HEK293 (cell line): ENCODE data around the gene FBXL4.

Experiments used
- CTCF ChIA-PET: fragments of 350-600 bp; formaldehyde crosslinking; extraction: SDS; loops from one replicate; lab custom pipeline; 2021; ENCODE audit warnings: antibody characterized with exemption; lab: Yijun Ruan, JAX
- POLR2A ChIA-PET: fragments of 300-600 bp; formaldehyde crosslinking; extraction: SDS; loops from one replicate; lab custom pipeline; 2020; ENCODE audit warnings: antibody characterized with exemption, inconsistent platforms; lab: Yijun Ruan, JAX
- H3K27ac ChIP-seq: fragments of 200-500 bp; sonication (Bioruptor generic); 2 replicates; pipeline ENCODE4 v1.5.1; 2014; ENCODE audit warnings: low read depth, low read length, control low read depth, inconsistent platforms; ENCODE audit errors: extremely low read depth
- H3K36me3 ChIP-seq, 2 experiments: fragments of 200-500 bp in 1 of 2; sonication (Bioruptor generic) in 1 of 2; 1 replicate in 1 of 2; 2 replicates in 1 of 2; pipeline ENCODE4 v1.5.1; 2014 to 2017; ENCODE audit warnings: inconsistent platforms in 2 of 2, low read length in 2 of 2; ENCODE audit not compliant: control insufficient read depth in 2 of 2, insufficient read depth in 1 of 2
- H3K4me1 ChIP-seq: fragments of 200-500 bp; sonication (Bioruptor generic); 2 replicates; pipeline ENCODE4 v1.5.1; 2014; ENCODE audit warnings: mild to moderate bottlenecking, low read length, inconsistent platforms; ENCODE audit not compliant: control insufficient read depth, insufficient read depth
- H3K4me3 ChIP-seq: 2 replicates; pipeline ENCODE4 v1.5.1; 2011; ENCODE audit warnings: low read depth, mild to moderate bottlenecking, control low read depth, low read length, moderate library complexity
- H3K9me3 ChIP-seq: fragments of 200-500 bp; sonication (Bioruptor generic); 2 replicates; pipeline ENCODE4 v1.5.1; 2014; ENCODE audit warnings: low read depth, low read length, inconsistent platforms; ENCODE audit not compliant: control insufficient read depth, insufficient read depth
- HOXD13 ChIP-seq: sonication (generic); formaldehyde crosslinking; IDR thresholded peaks from 2 replicates; pipeline ENCODE4 v1.8.0; 2022; ENCODE audit warnings: missing genetic modification reagents, borderline replicate concordance
- KLF9 ChIP-seq: fragments of 450-650 bp; formaldehyde crosslinking; IDR thresholded peaks from 2 replicates; pipeline ENCODE4 v1.5.1; 2016; ENCODE audit warnings: missing biosample characterization, missing genetic modification characterization, low read depth
- MYNN ChIP-seq: fragments of 450-650 bp; formaldehyde crosslinking; IDR thresholded peaks from 2 replicates; pipeline ENCODE4 v1.5.1; 2016; ENCODE audit warnings: missing biosample characterization, missing genetic modification characterization, borderline replicate concordance
- PRDM2 ChIP-seq: fragments of 450-650 bp; formaldehyde crosslinking; IDR thresholded peaks from 2 replicates; pipeline ENCODE4 v1.5.1; 2016; ENCODE audit warnings: missing biosample characterization, missing genetic modification characterization, borderline replicate concordance
- PRDM4 ChIP-seq: fragments of 450-650 bp; formaldehyde crosslinking; IDR thresholded peaks from 2 replicates; pipeline ENCODE4 v1.5.1; 2017; ENCODE audit warnings: missing biosample characterization, missing genetic modification characterization
- WT1 ChIP-seq: fragments of 450-650 bp; formaldehyde crosslinking; IDR thresholded peaks from 2 replicates; pipeline ENCODE4 v1.5.1; 2016; ENCODE audit warnings: missing biosample characterization, missing genetic modification characterization
- ZNF202 ChIP-seq: fragments of 450-650 bp; formaldehyde crosslinking; IDR thresholded peaks from 2 replicates; pipeline ENCODE4 v1.5.1; 2016; ENCODE audit warnings: missing biosample characterization, missing genetic modification characterization, borderline replicate concordance
- ZNF211 ChIP-seq: fragments of 450-650 bp; formaldehyde crosslinking; IDR thresholded peaks from 2 replicates; pipeline ENCODE4 v1.5.1; 2016; ENCODE audit warnings: low read depth, missing biosample characterization, missing genetic modification characterization
- ZNF214 ChIP-seq: fragments of 450-650 bp; formaldehyde crosslinking; IDR thresholded peaks from 2 replicates; pipeline ENCODE4 v1.5.1; 2017; ENCODE audit warnings: missing biosample characterization, mild to moderate bottlenecking, missing genetic modification characterization, borderline replicate concordance
- ZNF48 ChIP-seq: fragments of 450-650 bp; formaldehyde crosslinking; IDR thresholded peaks from 2 replicates; pipeline ENCODE4 v1.5.1; 2016; ENCODE audit warnings: missing biosample characterization, missing genetic modification characterization
- ZNF501 ChIP-seq: fragments of 450-650 bp; formaldehyde crosslinking; IDR thresholded peaks from 2 replicates; pipeline ENCODE4 v1.5.1; 2016; ENCODE audit warnings: missing biosample characterization, missing genetic modification characterization
- ZNF561 ChIP-seq: fragments of 450-650 bp; IDR thresholded peaks from 2 replicates; pipeline ENCODE4 v1.5.1; 2018; ENCODE audit warnings: missing biosample characterization, missing genetic modification characterization, borderline replicate concordance
- ZNF580 ChIP-seq: fragments of 450-650 bp; formaldehyde crosslinking; IDR thresholded peaks from 2 replicates; pipeline ENCODE4 v1.5.1; 2016; ENCODE audit warnings: missing biosample characterization, missing genetic modification characterization
- ZNF707 ChIP-seq: fragments of 450-650 bp; formaldehyde crosslinking; IDR thresholded peaks from 2 replicates; pipeline ENCODE4 v1.5.1; 2016; ENCODE audit warnings: missing biosample characterization, missing genetic modification characterization
- ZNF777 ChIP-seq: fragments of 450-650 bp; formaldehyde crosslinking; IDR thresholded peaks from 2 replicates; pipeline ENCODE4 v1.5.1; 2017; ENCODE audit warnings: missing biosample characterization, missing genetic modification characterization, borderline replicate concordance
- TF ChIP-seq, protein P1 (sequence below): fragments of 450-650 bp; formaldehyde crosslinking; IDR thresholded peaks from 2 replicates; pipeline ENCODE4 v1.5.1; 2016; ENCODE audit warnings: missing biosample characterization, missing genetic modification characterization

The FBXL4 gene

GRCh38 chr6:98847779-98848538 lies 99.8 kb downstream of the FBXL4 start (continued):
- no peak for TF ChIP-seq ZNF580
- no peak for TF ChIP-seq ZNF48 (tag by site-specific recombination)
- TF ChIP-seq ZNF202: no peak
- no peak for TF ChIP-seq ZNF777
- TF ChIP-seq, all 188 proteins: peak for 0

DNA sequence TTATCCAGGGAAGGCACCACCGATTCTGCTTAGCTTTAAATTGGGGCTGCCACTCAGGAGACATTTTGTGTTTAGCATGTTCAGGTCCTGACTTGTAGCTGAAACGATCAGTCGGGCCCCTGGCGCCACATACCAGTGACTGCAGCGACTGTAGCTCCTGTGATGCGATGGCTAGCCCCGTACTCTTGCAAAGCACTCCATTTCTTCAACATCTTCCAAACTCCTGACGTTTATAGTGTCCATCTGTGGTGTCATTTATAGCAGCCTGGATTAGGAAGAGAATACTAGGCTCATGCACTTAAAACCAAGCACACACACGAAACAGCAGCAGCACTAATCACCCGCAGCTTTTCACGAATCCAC lies 100.3 kb downstream of the FBXL4 start:
- Histone ChIP-seq H3K27ac (no peak overlapping the region), H3K4me3 (no peak overlapping the region), H3K4me1 (peaks cover 3% of the 10 kb centered on the region), H3K36me3 (peaks cover 0 to 10% of the 10 kb centered on the region in 2 experiments; a peak in 1 of 3 replicates), H3K9me3 (no peaks in the 10 kb centered on the region)
- ChIA-PET POLR2A (no interaction called here), CTCF (interaction anchor here (0.5 to 0.8 kb wide), 2 partner anchors 269 to 517 kb away, joined by 3 read pairs; no protein-coding TSS in a partner anchor)
- no peak for TF ChIP-seq PRDM4 (tag by site-specific recombination)
- TF ChIP-seq, protein P1, sequence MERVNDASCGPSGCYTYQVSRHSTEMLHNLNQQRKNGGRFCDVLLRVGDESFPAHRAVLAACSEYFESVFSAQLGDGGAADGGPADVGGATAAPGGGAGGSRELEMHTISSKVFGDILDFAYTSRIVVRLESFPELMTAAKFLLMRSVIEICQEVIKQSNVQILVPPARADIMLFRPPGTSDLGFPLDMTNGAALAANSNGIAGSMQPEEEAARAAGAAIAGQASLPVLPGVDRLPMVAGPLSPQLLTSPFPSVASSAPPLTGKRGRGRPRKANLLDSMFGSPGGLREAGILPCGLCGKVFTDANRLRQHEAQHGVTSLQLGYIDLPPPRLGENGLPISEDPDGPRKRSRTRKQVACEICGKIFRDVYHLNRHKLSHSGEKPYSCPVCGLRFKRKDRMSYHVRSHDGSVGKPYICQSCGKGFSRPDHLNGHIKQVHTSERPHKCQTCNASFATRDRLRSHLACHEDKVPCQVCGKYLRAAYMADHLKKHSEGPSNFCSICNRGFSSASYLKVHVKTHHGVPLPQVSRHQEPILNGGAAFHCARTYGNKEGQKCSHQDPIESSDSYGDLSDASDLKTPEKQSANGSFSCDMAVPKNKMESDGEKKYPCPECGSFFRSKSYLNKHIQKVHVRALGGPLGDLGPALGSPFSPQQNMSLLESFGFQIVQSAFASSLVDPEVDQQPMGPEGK: no peak
- TF ChIP-seq ZNF211 (tag by site-specific recombination): no peak

GRCh38 chr6:98846021-98846380 lies 101.7 kb downstream of the FBXL4 start:
- H3K9me3 ChIP-seq: no peaks in the 10 kb centered on the region
- peaks cover 3% of the 10 kb centered on the region for H3K4me1 ChIP-seq
- POLR2A ChIA-PET: interaction anchor here (0.6 to 0.7 kb wide), 2 partner anchors 12 to 46 kb away, joined by 3 to 4 read pairs; partner anchors contain the start of gene POU3F2
- CTCF ChIA-PET: interaction anchor here (0.7 to 1.9 kb wide), 7 partner anchors 8 to 449 kb away, joined by 3 to 12 read pairs (median 4); no protein-coding TSS in a partner anchor
- no peak overlapping the region for H3K4me3 ChIP-seq
- peaks cover 0 to 10% of the 10 kb centered on the region in 2 experiments; a peak in 1 of 3 replicates for H3K36me3 ChIP-seq
- no peak for TF ChIP-seq ZNF501 (tag by site-specific recombination)
- TF ChIP-seq MYNN (tag by site-specific recombination): no peak
- TF ChIP-seq ZNF707 (tag by site-specific recombination): no peak
- no peak for TF ChIP-seq ZNF214 (tag by site-specific recombination)
- no peak for TF ChIP-seq HOXD13 (CRISPR knock-in tag)
- no peak for TF ChIP-seq PRDM2 (tag by site-specific recombination)
- no peak for TF ChIP-seq ZNF561 (tag by site-specific recombination)
- no peak for TF ChIP-seq KLF9
- no peak for TF ChIP-seq WT1 (tag by site-specific recombination)
- TF ChIP-seq, all 188 proteins: peak for 0
- H3K27ac ChIP-seq: no peak overlapping the region
